Mesenchymal stem cell (in vitro differentiated cells and primary cell): Measurements from ENCODE around the gene RFFL.
"Not testable (repeated sequence)": the region's sequence is repeated elsewhere in the genome, so short reads cannot be mapped to it uniquely, and the experiment has no call there.

Source experiments
- DNase-seq: peaks from one replicate; pipeline ENCODE4 v3.0.0-alpha.2; 2013
- H2AFZ ChIP-seq: one replicate; pipeline ENCODE4 v1.6.1; 2013; ENCODE audit warnings: low read depth, mild to moderate bottlenecking, control low read depth, inconsistent platforms, low read length, moderate library complexity
- H2AK5ac ChIP-seq: 2 replicates; pipeline ENCODE4 v1.6.1; 2013; ENCODE audit warnings: low read length, moderate library complexity, mild to moderate bottlenecking, inconsistent platforms; ENCODE audit not compliant: severe bottlenecking
- H2BK120ac ChIP-seq: one replicate; pipeline ENCODE4 v1.6.1; 2013; ENCODE audit warnings: low read depth, mild to moderate bottlenecking, inconsistent platforms, low read length, moderate library complexity
- H2BK12ac ChIP-seq, 2 experiments: one replicate each; pipeline ENCODE4 v1.6.1; 2013; ENCODE audit warnings: inconsistent platforms in 2 of 2, low read length in 2 of 2, mild to moderate bottlenecking in 2 of 2, moderate library complexity in 2 of 2, control low read depth in 1 of 2
- H2BK15ac ChIP-seq: one replicate; pipeline ENCODE4 v1.6.1; 2013; ENCODE audit warnings: mild to moderate bottlenecking, low read depth, inconsistent platforms; ENCODE audit not compliant: poor library complexity, severe bottlenecking
- H2BK5ac ChIP-seq: 2 replicates; pipeline ENCODE4 v1.6.1; 2013; ENCODE audit warnings: low read depth, mild to moderate bottlenecking, low read length, control low read depth, inconsistent platforms; ENCODE audit not compliant: poor library complexity, severe bottlenecking
- H3K14ac ChIP-seq, 2 experiments: one replicate each; pipeline ENCODE4 v1.6.1; 2013; ENCODE audit warnings: inconsistent platforms in 2 of 2, low read length in 2 of 2, control low read depth in 1 of 2, mild to moderate bottlenecking in 1 of 2, moderate library complexity in 1 of 2
- H3K18ac ChIP-seq, 2 experiments: one replicate each; pipeline ENCODE4 v1.6.1; 2013; ENCODE audit warnings: inconsistent platforms in 2 of 2, low read length in 2 of 2, control low read depth in 1 of 2, low read depth in 1 of 2, mild to moderate bottlenecking in 1 of 2
- H3K23ac ChIP-seq, 2 experiments: one replicate each; pipeline ENCODE4 v1.6.1; 2013; ENCODE audit warnings: inconsistent platforms in 2 of 2, low read length in 2 of 2, mild to moderate bottlenecking in 2 of 2, moderate library complexity in 2 of 2, control low read depth in 1 of 2
- H3K27ac ChIP-seq: 2 replicates; pipeline ENCODE4 v1.5.1; 2013; ENCODE audit warnings: mild to moderate bottlenecking, moderate library complexity, low read length, control low read depth, inconsistent platforms; ENCODE audit not compliant: poor library complexity, severe bottlenecking
- H3K27me3 ChIP-seq, 2 experiments: 2 replicates each; pipeline versions ENCODE4 v1.6.1 to v1.7.0; 2013; ENCODE audit warnings: low read length in 2 of 2, mild to moderate bottlenecking in 2 of 2, moderate library complexity in 2 of 2, control low read depth in 1 of 2, inconsistent platforms in 1 of 2; ENCODE audit not compliant: control insufficient read depth in 1 of 2, insufficient read depth in 1 of 2
- H3K36me3 ChIP-seq, 2 experiments: 2 replicates each; pipeline versions ENCODE4 v1.6.1 to v1.7.0; 2013; ENCODE audit warnings: low read length in 2 of 2, control low read depth in 1 of 2, inconsistent platforms in 1 of 2, low read depth in 1 of 2, mild to moderate bottlenecking in 1 of 2; ENCODE audit not compliant: insufficient read depth in 2 of 2, control insufficient read depth in 1 of 2
- H3K4ac ChIP-seq, 2 experiments: one replicate each; pipeline ENCODE4 v1.6.1; 2013; ENCODE audit warnings: inconsistent platforms in 2 of 2, low read length in 2 of 2, mild to moderate bottlenecking in 2 of 2, moderate library complexity in 2 of 2, control low read depth in 1 of 2, low read depth in 1 of 2
- H3K4me1 ChIP-seq: 2 replicates; pipeline ENCODE4 v1.6.1; 2013; ENCODE audit warnings: low read depth, low read length, control low read depth; ENCODE audit not compliant: control insufficient read depth, insufficient read depth
- H3K4me2 ChIP-seq: 2 replicates; pipeline ENCODE4 v1.6.1; 2013; ENCODE audit warnings: low read length, mild to moderate bottlenecking, inconsistent platforms; ENCODE audit not compliant: poor library complexity, severe bottlenecking
- H3K4me3 ChIP-seq, 2 experiments: 2 replicates each; pipeline versions ENCODE4 v1.5.1 to v1.7.0; 2013; ENCODE audit warnings: low read length in 2 of 2, mild to moderate bottlenecking in 2 of 2, control low read depth in 1 of 2, low read depth in 1 of 2; ENCODE audit not compliant: insufficient read depth in 1 of 2
- H3K79me1 ChIP-seq: replicated peaks from 2 replicates; pipeline ENCODE4 v1.6.1; 2013; ENCODE audit warnings: mild to moderate bottlenecking, control low read depth, low read length, inconsistent platforms; ENCODE audit not compliant: poor library complexity, severe bottlenecking
- H3K9ac ChIP-seq: 2 replicates; pipeline ENCODE4 v1.7.0; 2013; ENCODE audit warnings: mild to moderate bottlenecking, low read length, moderate library complexity
- H3K9me3 ChIP-seq: 2 replicates; pipeline ENCODE4 v1.7.0; 2013; ENCODE audit warnings: mild to moderate bottlenecking, low read length; ENCODE audit not compliant: control insufficient read depth
- H4K8ac ChIP-seq: one replicate; pipeline ENCODE4 v1.6.1; 2013; ENCODE audit warnings: inconsistent platforms, mild to moderate bottlenecking, low read length, moderate library complexity
- H4K91ac ChIP-seq: one replicate; pipeline ENCODE4 v1.6.1; 2013; ENCODE audit warnings: mild to moderate bottlenecking, low read length, inconsistent platforms
- WGBS: methylation state at CpG from one replicate; pipeline ENCODE4 v1.1.7; 2013; ENCODE audit warnings: mixed read lengths; 5-methylcytosine and 5-hydroxymethylcytosine counted together

Gene RFFL

GRCh38 chr17:35003778-35004177 lies 59.7 kb downstream of the RFFL start:
- no peak overlapping the region for H3K4ac ChIP-seq
- H3K9me3 ChIP-seq: no peaks in the 10 kb centered on the region
- H3K36me3 ChIP-seq: peaks cover 38 to 56% of the 10 kb centered on the region in 2 experiments
- H2AFZ ChIP-seq: no peak overlapping the region
- no peak overlapping the region for H3K4me3 ChIP-seq
- H4K91ac ChIP-seq: no peak overlapping the region
- no peak overlapping the region for H3K18ac ChIP-seq
- H2BK12ac ChIP-seq: no peak overlapping the region
- no peak overlapping the region for H3K14ac ChIP-seq
- H2BK15ac ChIP-seq: no peak overlapping the region
- no peak for DNase-seq
- no peak overlapping the region for H2BK120ac ChIP-seq
- H2BK5ac ChIP-seq: no peak overlapping the region
- H3K27ac ChIP-seq: no peak overlapping the region
- H3K9ac ChIP-seq: no peak overlapping the region
- peaks cover 14% of the 10 kb centered on the region for H3K4me1 ChIP-seq
- H3K4me2 ChIP-seq: no peak overlapping the region
- no peak overlapping the region for H3K23ac ChIP-seq
- H3K27me3 ChIP-seq: no peaks in the 10 kb centered on the region
- H2AK5ac ChIP-seq: no peak overlapping the region
- peaks cover 18% of the 10 kb centered on the region for H3K79me1 ChIP-seq
- 91% methylated on average over 1 of the region's 4 CpGs for WGBS
- no peak overlapping the region for H4K8ac ChIP-seq

GRCh38 chr17:35002876-35003551 lies 60.5 kb downstream of the RFFL start:
- H3K36me3 ChIP-seq: peaks cover 41 to 58% of the 10 kb centered on the region in 2 experiments
- DNase-seq: no peak
- H4K8ac ChIP-seq: no peak overlapping the region
- WGBS: 96% methylated on average over 15 of the region's 15 CpGs
- no peaks in the 10 kb centered on the region for H3K9me3 ChIP-seq
- no peak overlapping the region for H3K4ac ChIP-seq
- no peak overlapping the region for H2BK120ac ChIP-seq
- no peak overlapping the region for H3K18ac ChIP-seq
- peak overlapping the region; percentile 41 for H2AK5ac ChIP-seq
- H3K9ac ChIP-seq: no peak overlapping the region
- H2AFZ ChIP-seq: no peak overlapping the region
- H2BK15ac ChIP-seq: no peak overlapping the region
- peaks cover 21% of the 10 kb centered on the region for H3K79me1 ChIP-seq
- peak overlapping the region in 1 of 2 experiments; percentile 9 for H3K23ac ChIP-seq
- no peaks in the 10 kb centered on the region for H3K27me3 ChIP-seq
- H3K27ac ChIP-seq: peak overlapping the region; percentile 9
- H4K91ac ChIP-seq: no peak overlapping the region
- H3K4me2 ChIP-seq: no peak overlapping the region
- H2BK5ac ChIP-seq: no peak overlapping the region
- H3K4me1 ChIP-seq: peaks cover 21% of the 10 kb centered on the region
- H3K14ac ChIP-seq: no peak overlapping the region
- no peak overlapping the region for H3K4me3 ChIP-seq
- H2BK12ac ChIP-seq: no peak overlapping the region

- Histone ChIP-seq H3K4ac (no peak overlapping the region), H3K4me3 (no peak overlapping the region), H4K8ac (no peak overlapping the region), H3K9me3 (no peaks in the 10 kb centered on the region), H3K9ac (no peak overlapping the region), H3K27ac (no peak overlapping the region), H3K36me3 (peaks cover 40 to 48% of the 10 kb centered on the region in 2 experiments), H3K27me3 (no peaks in the 10 kb centered on the region), H2AK5ac (no peak overlapping the region), H2BK5ac (no peak overlapping the region), H2BK12ac (no peak overlapping the region), H3K79me1 (peaks cover 20% of the 10 kb centered on the region), H2BK15ac (no peak overlapping the region), H3K23ac (no peak overlapping the region), H3K4me1 (peaks cover 24% of the 10 kb centered on the region), H2AFZ (no peak overlapping the region), H3K4me2 (no peak overlapping the region), H3K14ac (no peak overlapping the region), H2BK120ac (no peak overlapping the region), H4K91ac (no peak overlapping the region), H3K18ac (no peak overlapping the region)
- WGBS: 100% methylated on average over 2 of the region's 2 CpGs
- no peak for DNase-seq
Observed at GRCh38 chr17:35001549-35001948, 62.0 kb downstream of the RFFL start.

GRCh38 chr17:35000965-35001364 lies 62.5 kb downstream of the RFFL start:
- not testable (repeated sequence) for H3K9me3 ChIP-seq, H2BK12ac ChIP-seq, H4K91ac ChIP-seq, H3K4me2 ChIP-seq, H2BK15ac ChIP-seq, H3K9ac ChIP-seq, H3K4ac ChIP-seq, H3K27ac ChIP-seq, H3K14ac ChIP-seq, H3K18ac ChIP-seq, H3K23ac ChIP-seq, H2BK5ac ChIP-seq, H3K4me3 ChIP-seq, DNase-seq, H2BK120ac ChIP-seq, H4K8ac ChIP-seq, H3K27me3 ChIP-seq, H2AFZ ChIP-seq, H2AK5ac ChIP-seq
- 96% methylated on average over 14 of the region's 14 CpGs for WGBS
- peaks cover 42 to 47% of the 10 kb centered on the region in 2 experiments for H3K36me3 ChIP-seq
- peaks cover 19% of the 10 kb centered on the region for H3K79me1 ChIP-seq
- peaks cover 24% of the 10 kb centered on the region for H3K4me1 ChIP-seq
